ENCODE results near the gene NRCAM. TPM values are rescaled to one million over a fixed set of nuclear protein-coding genes. Genes with fewer than 3 reads are reported as not detected.

The NRCAM gene
- total and polyA plus RNA-seq, 10 of the 15 experiments (the other 5 are each of a cell fraction or from before 2014, with no cell fraction given) = 0.30 to 2.0 (median 1.0) TPM

DNA sequence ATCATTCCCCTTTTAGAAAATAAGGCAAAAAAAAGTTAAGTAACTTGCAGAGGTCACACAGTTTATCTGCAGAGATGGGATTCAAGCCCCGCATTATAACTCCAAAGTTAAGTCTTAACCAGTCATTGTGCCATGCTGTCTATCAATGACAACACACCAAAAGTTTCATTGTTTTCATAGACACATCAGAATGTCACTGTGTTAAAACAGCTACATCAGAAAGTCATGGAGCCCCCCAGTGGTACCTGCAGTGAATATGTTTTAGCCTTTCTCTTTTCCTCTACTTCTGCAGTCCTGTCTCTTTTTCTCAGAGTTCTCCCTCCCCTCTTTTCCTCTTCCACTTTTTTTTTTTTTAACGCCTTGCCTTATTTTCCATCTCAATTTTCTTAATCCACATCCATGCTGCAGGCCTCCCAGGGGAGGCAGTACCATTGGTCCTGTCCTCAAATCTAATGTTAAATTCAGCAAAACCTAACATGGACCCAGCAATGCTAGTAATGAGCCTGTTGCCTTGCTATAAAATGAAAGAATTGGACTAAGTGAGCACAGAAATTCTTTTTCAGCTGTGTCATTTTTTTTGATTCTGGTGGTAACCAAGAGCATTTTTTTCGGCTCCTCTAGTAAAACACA is 3.8 kb upstream of the NRCAM start (continued):
- TF ChIP-seq, protein P1, sequence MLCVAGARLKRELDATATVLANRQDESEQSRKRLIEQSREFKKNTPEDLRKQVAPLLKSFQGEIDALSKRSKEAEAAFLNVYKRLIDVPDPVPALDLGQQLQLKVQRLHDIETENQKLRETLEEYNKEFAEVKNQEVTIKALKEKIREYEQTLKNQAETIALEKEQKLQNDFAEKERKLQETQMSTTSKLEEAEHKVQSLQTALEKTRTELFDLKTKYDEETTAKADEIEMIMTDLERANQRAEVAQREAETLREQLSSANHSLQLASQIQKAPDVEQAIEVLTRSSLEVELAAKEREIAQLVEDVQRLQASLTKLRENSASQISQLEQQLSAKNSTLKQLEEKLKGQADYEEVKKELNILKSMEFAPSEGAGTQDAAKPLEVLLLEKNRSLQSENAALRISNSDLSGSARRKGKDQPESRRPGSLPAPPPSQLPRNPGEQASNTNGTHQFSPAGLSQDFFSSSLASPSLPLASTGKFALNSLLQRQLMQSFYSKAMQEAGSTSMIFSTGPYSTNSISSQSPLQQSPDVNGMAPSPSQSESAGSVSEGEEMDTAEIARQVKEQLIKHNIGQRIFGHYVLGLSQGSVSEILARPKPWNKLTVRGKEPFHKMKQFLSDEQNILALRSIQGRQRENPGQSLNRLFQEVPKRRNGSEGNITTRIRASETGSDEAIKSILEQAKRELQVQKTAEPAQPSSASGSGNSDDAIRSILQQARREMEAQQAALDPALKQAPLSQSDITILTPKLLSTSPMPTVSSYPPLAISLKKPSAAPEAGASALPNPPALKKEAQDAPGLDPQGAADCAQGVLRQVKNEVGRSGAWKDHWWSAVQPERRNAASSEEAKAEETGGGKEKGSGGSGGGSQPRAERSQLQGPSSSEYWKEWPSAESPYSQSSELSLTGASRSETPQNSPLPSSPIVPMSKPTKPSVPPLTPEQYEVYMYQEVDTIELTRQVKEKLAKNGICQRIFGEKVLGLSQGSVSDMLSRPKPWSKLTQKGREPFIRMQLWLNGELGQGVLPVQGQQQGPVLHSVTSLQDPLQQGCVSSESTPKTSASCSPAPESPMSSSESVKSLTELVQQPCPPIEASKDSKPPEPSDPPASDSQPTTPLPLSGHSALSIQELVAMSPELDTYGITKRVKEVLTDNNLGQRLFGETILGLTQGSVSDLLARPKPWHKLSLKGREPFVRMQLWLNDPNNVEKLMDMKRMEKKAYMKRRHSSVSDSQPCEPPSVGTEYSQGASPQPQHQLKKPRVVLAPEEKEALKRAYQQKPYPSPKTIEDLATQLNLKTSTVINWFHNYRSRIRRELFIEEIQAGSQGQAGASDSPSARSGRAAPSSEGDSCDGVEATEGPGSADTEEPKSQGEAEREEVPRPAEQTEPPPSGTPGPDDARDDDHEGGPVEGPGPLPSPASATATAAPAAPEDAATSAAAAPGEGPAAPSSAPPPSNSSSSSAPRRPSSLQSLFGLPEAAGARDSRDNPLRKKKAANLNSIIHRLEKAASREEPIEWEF (IDR thresholded peaks at IDR 0.05; ENCODE audit: insufficient replicate concordance, low read depth, low read length) = no peak
- no peak for TF ChIP-seq TCF3 (IDR thresholded peaks at IDR 0.05; ENCODE audit: borderline replicate concordance, insufficient read depth, low read depth, low read length)
- no peak for TF ChIP-seq MXI1 (IDR thresholded peaks at IDR 0.05; ENCODE audit: low read depth, low read length)
- TF ChIP-seq, protein P2, sequence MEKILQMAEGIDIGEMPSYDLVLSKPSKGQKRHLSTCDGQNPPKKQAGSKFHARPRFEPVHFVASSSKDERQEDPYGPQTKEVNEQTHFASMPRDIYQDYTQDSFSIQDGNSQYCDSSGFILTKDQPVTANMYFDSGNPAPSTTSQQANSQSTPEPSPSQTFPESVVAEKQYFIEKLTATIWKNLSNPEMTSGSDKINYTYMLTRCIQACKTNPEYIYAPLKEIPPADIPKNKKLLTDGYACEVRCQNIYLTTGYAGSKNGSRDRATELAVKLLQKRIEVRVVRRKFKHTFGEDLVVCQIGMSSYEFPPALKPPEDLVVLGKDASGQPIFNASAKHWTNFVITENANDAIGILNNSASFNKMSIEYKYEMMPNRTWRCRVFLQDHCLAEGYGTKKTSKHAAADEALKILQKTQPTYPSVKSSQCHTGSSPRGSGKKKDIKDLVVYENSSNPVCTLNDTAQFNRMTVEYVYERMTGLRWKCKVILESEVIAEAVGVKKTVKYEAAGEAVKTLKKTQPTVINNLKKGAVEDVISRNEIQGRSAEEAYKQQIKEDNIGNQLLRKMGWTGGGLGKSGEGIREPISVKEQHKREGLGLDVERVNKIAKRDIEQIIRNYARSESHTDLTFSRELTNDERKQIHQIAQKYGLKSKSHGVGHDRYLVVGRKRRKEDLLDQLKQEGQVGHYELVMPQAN (conservative IDR thresholded peaks at IDR 0.05) = no peak
- no peak for TF ChIP-seq RELA (IDR thresholded peaks at IDR 0.05; ENCODE audit: borderline replicate concordance, partially characterized antibody)
- TF ChIP-seq SMARCA5 (IDR thresholded peaks at IDR 0.05) = no peak
- TF ChIP-seq RBBP5 (conservative IDR thresholded peaks at IDR 0.05) = no peak
- no peak for TF ChIP-seq ASH2L (IDR thresholded peaks at IDR 0.05; ENCODE audit: borderline replicate concordance, low read depth)
- no peak for TF ChIP-seq SIX5 (IDR thresholded peaks at IDR 0.05; ENCODE audit: low read depth, low read length, severe bottlenecking)
- TF ChIP-seq DPF2 (IDR thresholded peaks at IDR 0.05) = no peak
- TF ChIP-seq JUND (IDR thresholded peaks at IDR 0.05; ENCODE audit: low read depth, low read length) = no peak
- no peak for TF ChIP-seq LARP7 (IDR thresholded peaks at IDR 0.05)
- no peak for TF ChIP-seq RCOR1 (conservative IDR thresholded peaks at IDR 0.05; ENCODE audit: low read depth, low read length)
- no peak for TF ChIP-seq SP1 (IDR thresholded peaks at IDR 0.05; ENCODE audit: low read depth, low read length)
- TF ChIP-seq, protein P3, sequence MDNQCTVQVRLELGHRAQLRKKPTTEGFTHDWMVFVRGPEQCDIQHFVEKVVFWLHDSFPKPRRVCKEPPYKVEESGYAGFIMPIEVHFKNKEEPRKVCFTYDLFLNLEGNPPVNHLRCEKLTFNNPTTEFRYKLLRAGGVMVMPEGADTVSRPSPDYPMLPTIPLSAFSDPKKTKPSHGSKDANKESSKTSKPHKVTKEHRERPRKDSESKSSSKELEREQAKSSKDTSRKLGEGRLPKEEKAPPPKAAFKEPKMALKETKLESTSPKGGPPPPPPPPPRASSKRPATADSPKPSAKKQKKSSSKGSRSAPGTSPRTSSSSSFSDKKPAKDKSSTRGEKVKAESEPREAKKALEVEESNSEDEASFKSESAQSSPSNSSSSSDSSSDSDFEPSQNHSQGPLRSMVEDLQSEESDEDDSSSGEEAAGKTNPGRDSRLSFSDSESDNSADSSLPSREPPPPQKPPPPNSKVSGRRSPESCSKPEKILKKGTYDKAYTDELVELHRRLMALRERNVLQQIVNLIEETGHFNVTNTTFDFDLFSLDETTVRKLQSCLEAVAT (IDR thresholded peaks at IDR 0.05) = no peak
- TF ChIP-seq, protein P4, sequence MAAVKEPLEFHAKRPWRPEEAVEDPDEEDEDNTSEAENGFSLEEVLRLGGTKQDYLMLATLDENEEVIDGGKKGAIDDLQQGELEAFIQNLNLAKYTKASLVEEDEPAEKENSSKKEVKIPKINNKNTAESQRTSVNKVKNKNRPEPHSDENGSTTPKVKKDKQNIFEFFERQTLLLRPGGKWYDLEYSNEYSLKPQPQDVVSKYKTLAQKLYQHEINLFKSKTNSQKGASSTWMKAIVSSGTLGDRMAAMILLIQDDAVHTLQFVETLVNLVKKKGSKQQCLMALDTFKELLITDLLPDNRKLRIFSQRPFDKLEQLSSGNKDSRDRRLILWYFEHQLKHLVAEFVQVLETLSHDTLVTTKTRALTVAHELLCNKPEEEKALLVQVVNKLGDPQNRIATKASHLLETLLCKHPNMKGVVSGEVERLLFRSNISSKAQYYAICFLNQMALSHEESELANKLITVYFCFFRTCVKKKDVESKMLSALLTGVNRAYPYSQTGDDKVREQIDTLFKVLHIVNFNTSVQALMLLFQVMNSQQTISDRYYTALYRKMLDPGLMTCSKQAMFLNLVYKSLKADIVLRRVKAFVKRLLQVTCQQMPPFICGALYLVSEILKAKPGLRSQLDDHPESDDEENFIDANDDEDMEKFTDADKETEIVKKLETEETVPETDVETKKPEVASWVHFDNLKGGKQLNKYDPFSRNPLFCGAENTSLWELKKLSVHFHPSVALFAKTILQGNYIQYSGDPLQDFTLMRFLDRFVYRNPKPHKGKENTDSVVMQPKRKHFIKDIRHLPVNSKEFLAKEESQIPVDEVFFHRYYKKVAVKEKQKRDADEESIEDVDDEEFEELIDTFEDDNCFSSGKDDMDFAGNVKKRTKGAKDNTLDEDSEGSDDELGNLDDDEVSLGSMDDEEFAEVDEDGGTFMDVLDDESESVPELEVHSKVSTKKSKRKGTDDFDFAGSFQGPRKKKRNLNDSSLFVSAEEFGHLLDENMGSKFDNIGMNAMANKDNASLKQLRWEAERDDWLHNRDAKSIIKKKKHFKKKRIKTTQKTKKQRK (IDR thresholded peaks at IDR 0.05; ENCODE audit: low read depth, low read length) = no peak
- TF ChIP-seq PAX5 (IDR thresholded peaks at IDR 0.05; ENCODE audit: borderline replicate concordance, low read depth, low read length) = no peak
